Bronchial epithelial cell (primary cell): Measurements from ENCODE around the gene CELSR1. TPM values are rescaled to one million over a fixed set of nuclear protein-coding genes. Genes with fewer than 3 reads are reported as not detected.

Experiments
- DNase-seq: peaks from one replicate; pipeline ENCODE4 v3.0.0-alpha.2; 2010; ENCODE audit warnings: low read depth
- FAIRE-seq: peaks from 2 replicates; lab custom pipeline; 2011; peaks lifted over from hg19 to GRCh38; lab: Jason Lieb, UNC
- H3K27me3 ChIP-seq: 2 replicates; pipeline ENCODE4 v1.5.1; 2011; ENCODE audit warnings: low read length; ENCODE audit not compliant: control insufficient read depth, insufficient read depth
- H3K36me3 ChIP-seq: 2 replicates; pipeline ENCODE4 v1.5.1; 2011; ENCODE audit warnings: low read length; ENCODE audit not compliant: control insufficient read depth, insufficient read depth
- H3K4me3 ChIP-seq: 2 replicates; pipeline ENCODE4 v1.5.1; 2011; ENCODE audit warnings: mild to moderate bottlenecking, low read depth, low read length, control low read depth
- CTCF ChIP-seq: IDR thresholded peaks from 2 replicates; pipeline ENCODE4 v1.5.1; 2011; ENCODE audit warnings: mild to moderate bottlenecking, moderate library complexity, low read length, control low read depth, inconsistent platforms; ENCODE audit not compliant: insufficient read depth, severe bottlenecking
- total RNA-seq: library from RNA; depleted of rRNA; stranded (reverse); fragments of >200 nt; gene quantifications from 2 replicates; pipeline ENCODE4 v1.2.1, GENCODE V29; 2014

The CELSR1 gene
- total RNA-seq, 1 donor from 2014 or later: 39.0 TPM

- TF ChIP-seq CTCF: no peak
- no peak for DNase-seq
- Histone ChIP-seq H3K4me3 (no peak overlapping the region), H3K27me3 (no peaks in the 10 kb centered on the region), H3K36me3 (no peaks in the 10 kb centered on the region)
- no peak for FAIRE-seq
These were observed 12.1 kb upstream of the CELSR1 start for GRCh38 chr22:46549563-46549840.

- no peak for FAIRE-seq
- peak; percentile 68 for DNase-seq
- H3K36me3 ChIP-seq: no peaks in the 10 kb centered on the region
- TF ChIP-seq CTCF: no peak
- no peaks in the 10 kb centered on the region for H3K27me3 ChIP-seq
- H3K4me3 ChIP-seq: no peak overlapping the region
These were observed 10.4 kb upstream of the CELSR1 start for GRCh38 chr22:46547883-46548244.

GRCh38 chr22:46547179-46547882 lies 9.9 kb upstream of the CELSR1 start:
- H3K4me3 ChIP-seq: no peak overlapping the region
- FAIRE-seq: peak; percentile 13
- peak; percentile 1 for TF ChIP-seq CTCF

GRCh38 chr22:46546466-46547178 lies 9.2 kb upstream of the CELSR1 start:
- no peak overlapping the region for H3K4me3 ChIP-seq
- no peak for TF ChIP-seq CTCF
- no peaks in the 10 kb centered on the region for H3K36me3 ChIP-seq
- no peaks in the 10 kb centered on the region for H3K27me3 ChIP-seq
- FAIRE-seq: no peak
- no peak for DNase-seq

More at GRCh38 chr22:46547179-46547882, 9.9 kb upstream of the CELSR1 start:
- Histone ChIP-seq H3K27me3 (no peaks in the 10 kb centered on the region), H3K36me3 (no peaks in the 10 kb centered on the region)
- peak; percentile 87 for DNase-seq

- FAIRE-seq: no peak
- H3K4me3 ChIP-seq: no peak overlapping the region
- peaks cover 1% of the 10 kb centered on the region for H3K36me3 ChIP-seq
- TF ChIP-seq CTCF: no peak
- H3K27me3 ChIP-seq: no peaks in the 10 kb centered on the region
- DNase-seq: peak; percentile 52
These were observed 7.8 kb upstream of the CELSR1 start for GRCh38 chr22:46545086-46545792.
